HUES64 (cell line): Measurements from ENCODE around the gene C6.
"Not testable (repeated sequence)": the region's sequence is repeated elsewhere in the genome, so short reads cannot be mapped to it uniquely, and the experiment has no call there.

Source experiments
- H3K27ac ChIP-seq: 2 replicates; pipeline ENCODE4 v1.7.0; 2013; ENCODE audit warnings: low read depth, low read length, inconsistent platforms
- H3K27me3 ChIP-seq: 2 replicates; pipeline ENCODE4 v1.6.1; 2013; ENCODE audit warnings: mild to moderate bottlenecking, low read length; ENCODE audit not compliant: insufficient read depth
- H3K36me3 ChIP-seq: 2 replicates; pipeline ENCODE4 v1.6.1; 2013; ENCODE audit warnings: mild to moderate bottlenecking, low read length; ENCODE audit not compliant: insufficient read depth
- H3K4me1 ChIP-seq: 2 replicates; pipeline ENCODE4 v1.6.1; 2013; ENCODE audit warnings: mild to moderate bottlenecking, low read length, moderate library complexity; ENCODE audit not compliant: insufficient read depth
- H3K4me3 ChIP-seq: 2 replicates; pipeline ENCODE4 v1.5.1; 2013; ENCODE audit warnings: mild to moderate bottlenecking, low read length, moderate library complexity
- H3K9ac ChIP-seq: 2 replicates; pipeline ENCODE4 v1.6.1; 2013; ENCODE audit warnings: mild to moderate bottlenecking, low read depth, low read length
- H3K9me3 ChIP-seq: 2 replicates; pipeline ENCODE4 v1.6.1; 2013; ENCODE audit warnings: low read depth, low read length; ENCODE audit not compliant: insufficient read depth
- WGBS: fragments of 150-250, 120-280 bp; methylation state at CpG from one replicate; pipeline ENCODE4 v1.1.7; 2013; ENCODE audit warnings: missing lambda C conversion rate; 5-methylcytosine and 5-hydroxymethylcytosine counted together

C6 gene

DNA sequence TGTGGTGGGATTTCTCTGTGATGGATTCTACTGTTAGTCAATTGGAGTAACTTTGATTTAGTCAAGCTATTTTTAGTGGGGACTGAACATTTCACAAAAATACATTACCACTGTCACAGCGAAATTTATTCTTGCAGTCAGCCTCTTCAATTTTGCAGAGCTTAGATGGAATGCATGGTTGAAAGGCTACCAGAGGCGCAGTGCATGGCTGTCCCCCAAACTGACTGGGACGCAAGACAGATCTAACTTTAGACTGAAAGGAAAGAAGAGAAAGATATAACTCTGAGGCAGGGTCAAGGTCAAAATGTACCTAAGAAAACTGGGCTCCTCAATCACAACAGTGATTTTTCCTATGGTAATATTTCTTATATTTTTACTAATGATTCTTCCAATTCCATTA, 13.7 kb downstream of the C6 start:
- Histone ChIP-seq H3K27me3 (no peaks in the 10 kb centered on the region), H3K36me3 (no peaks in the 10 kb centered on the region), H3K27ac (no peak overlapping the region), H3K9me3 (peaks cover 8% of the 10 kb centered on the region), H3K4me1 (no peaks in the 10 kb centered on the region), H3K9ac (no peak overlapping the region), H3K4me3 (no peak overlapping the region)
- 64% methylated on average over 3 of the region's 3 CpGs for WGBS

DNA sequence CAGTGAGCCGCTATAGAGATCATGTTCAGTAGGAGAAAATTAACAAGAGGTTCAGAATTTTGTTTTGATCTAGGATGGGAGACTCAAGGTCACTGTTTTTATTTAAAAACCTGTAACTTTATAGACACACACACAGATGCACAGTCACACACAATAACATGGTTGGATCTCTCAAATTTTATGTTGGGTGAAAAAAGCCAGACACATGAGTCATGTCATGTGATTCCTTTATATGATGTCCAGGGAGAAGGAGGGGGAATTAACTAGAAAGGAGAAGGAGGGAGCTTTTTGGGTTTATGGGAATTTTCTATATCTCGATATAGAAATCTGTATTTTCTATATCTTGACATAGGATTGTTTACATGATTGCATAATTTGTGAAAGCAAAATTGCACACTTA, 17.1 kb downstream of the C6 start:
- no peak overlapping the region for H3K4me3 ChIP-seq
- 100% methylated on average over 1 of the region's 2 CpGs for WGBS
- no peak overlapping the region for H3K27ac ChIP-seq
- no peaks in the 10 kb centered on the region for H3K36me3 ChIP-seq
- H3K27me3 ChIP-seq = no peaks in the 10 kb centered on the region
- H3K4me1 ChIP-seq = no peaks in the 10 kb centered on the region
- no peaks in the 10 kb centered on the region for H3K9me3 ChIP-seq
- H3K9ac ChIP-seq = no peak overlapping the region

GRCh38 chr5:41195228-41195627, 18.1 kb downstream of the C6 start:
- WGBS = 87% methylated on average over 1 of the region's 1 CpG
- Histone ChIP-seq H3K36me3 (no peaks in the 10 kb centered on the region), H3K4me1 (no peaks in the 10 kb centered on the region), H3K27me3 (no peaks in the 10 kb centered on the region), H3K9ac (no peak overlapping the region), H3K27ac (no peak overlapping the region), H3K4me3 (no peak overlapping the region), H3K9me3 (no peaks in the 10 kb centered on the region)

GRCh38 chr5:41194339-41194738, 19.0 kb downstream of the C6 start:
- 96% methylated on average over 3 of the region's 3 CpGs for WGBS
- Histone ChIP-seq H3K9me3 (no peaks in the 10 kb centered on the region), H3K36me3 (no peaks in the 10 kb centered on the region), H3K27me3 (no peaks in the 10 kb centered on the region), H3K9ac (no peak overlapping the region), H3K4me1 (no peaks in the 10 kb centered on the region), H3K4me3 (no peak overlapping the region), H3K27ac (no peak overlapping the region)

- no peaks in the 10 kb centered on the region for H3K4me1 ChIP-seq
- H3K36me3 ChIP-seq = no peaks in the 10 kb centered on the region
- no peaks in the 10 kb centered on the region for H3K27me3 ChIP-seq
- 85% methylated on average over 5 of the region's 5 CpGs for WGBS
- no peak overlapping the region for H3K27ac ChIP-seq
- H3K9ac ChIP-seq = no peak overlapping the region
- no peak overlapping the region for H3K4me3 ChIP-seq
- H3K9me3 ChIP-seq = no peaks in the 10 kb centered on the region
Measured at GRCh38 chr5:41193456-41194205, 19.7 kb downstream of the C6 start.

DNA sequence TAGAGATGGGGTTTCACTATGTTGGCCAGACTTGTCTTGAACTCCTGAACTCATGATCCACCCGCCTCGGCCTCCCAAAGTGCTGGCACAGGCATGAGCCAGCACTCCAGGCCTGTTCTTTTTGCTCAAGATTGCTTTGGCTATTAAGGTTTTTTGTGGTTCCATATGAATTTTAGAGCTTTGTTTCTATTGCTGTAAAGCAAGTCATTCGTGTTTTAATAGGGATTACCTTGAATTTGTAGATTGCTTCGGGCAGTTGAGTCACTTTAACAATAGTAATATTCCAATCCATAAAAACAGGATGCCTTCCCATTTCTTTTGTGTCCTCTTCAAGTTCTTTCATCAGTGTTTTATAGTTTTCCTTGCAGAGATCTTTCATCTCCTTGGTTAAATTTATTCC, 22.1 kb downstream of the C6 start:
- no peak overlapping the region for H3K9ac ChIP-seq
- no peak overlapping the region for H3K4me3 ChIP-seq
- 94% methylated on average over 4 of the region's 4 CpGs for WGBS

GRCh38 chr5:41186143-41186542, 27.2 kb downstream of the C6 start:
- Histone ChIP-seq H3K27ac (no peak overlapping the region), H3K27me3 (no peaks in the 10 kb centered on the region), H3K4me1 (no peaks in the 10 kb centered on the region; the same call in 1 of the 2 replicates), H3K9ac (no peak overlapping the region), H3K4me3 (no peak overlapping the region), H3K9me3 (no peaks in the 10 kb centered on the region), H3K36me3 (no peaks in the 10 kb centered on the region)
- 91% methylated on average over 1 of the region's 1 CpG for WGBS

More for the DNA sequence above, 22.1 kb downstream of the C6 start:
- Histone ChIP-seq H3K36me3 (no peaks in the 10 kb centered on the region), H3K9me3 (no peaks in the 10 kb centered on the region), H3K27ac (no peak overlapping the region), H3K27me3 (no peaks in the 10 kb centered on the region), H3K4me1 (no peaks in the 10 kb centered on the region)

- 93% methylated on average over 1 of the region's 1 CpG for WGBS
- H3K27ac ChIP-seq, H3K9me3 ChIP-seq, H3K36me3 ChIP-seq, H3K4me1 ChIP-seq, H3K9ac ChIP-seq, H3K27me3 ChIP-seq, H3K4me3 ChIP-seq: not testable (repeated sequence)
Measured at GRCh38 chr5:41183331-41183730, 30.0 kb downstream of the C6 start.

DNA sequence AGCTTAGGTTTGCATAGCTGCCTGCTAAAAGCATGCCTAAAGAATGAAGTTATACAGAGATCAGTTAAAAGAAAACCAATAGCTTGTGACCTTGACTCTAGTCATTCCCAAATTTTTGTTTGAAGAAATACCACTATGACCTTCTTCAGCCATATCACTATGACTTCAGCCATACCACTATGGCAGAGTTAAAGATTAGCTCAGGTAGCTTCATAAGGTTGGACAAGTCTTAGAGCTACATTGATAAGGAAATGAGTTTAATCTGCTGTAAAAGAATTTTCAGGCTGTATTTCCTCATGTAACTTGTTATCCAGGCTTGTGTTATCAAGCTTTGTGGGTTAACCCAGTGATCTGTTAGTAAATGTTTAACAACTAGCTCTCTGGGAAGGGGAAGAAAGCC, 30.7 kb downstream of the C6 start:
- H3K27me3 ChIP-seq = no peaks in the 10 kb centered on the region
- no peaks in the 10 kb centered on the region for H3K9me3 ChIP-seq
- no peak overlapping the region for H3K9ac ChIP-seq
- no peak overlapping the region for H3K27ac ChIP-seq
- H3K36me3 ChIP-seq = no peaks in the 10 kb centered on the region
- H3K4me3 ChIP-seq = no peak overlapping the region
- no peaks in the 10 kb centered on the region; the same call in 1 of the 2 replicates for H3K4me1 ChIP-seq

DNA sequence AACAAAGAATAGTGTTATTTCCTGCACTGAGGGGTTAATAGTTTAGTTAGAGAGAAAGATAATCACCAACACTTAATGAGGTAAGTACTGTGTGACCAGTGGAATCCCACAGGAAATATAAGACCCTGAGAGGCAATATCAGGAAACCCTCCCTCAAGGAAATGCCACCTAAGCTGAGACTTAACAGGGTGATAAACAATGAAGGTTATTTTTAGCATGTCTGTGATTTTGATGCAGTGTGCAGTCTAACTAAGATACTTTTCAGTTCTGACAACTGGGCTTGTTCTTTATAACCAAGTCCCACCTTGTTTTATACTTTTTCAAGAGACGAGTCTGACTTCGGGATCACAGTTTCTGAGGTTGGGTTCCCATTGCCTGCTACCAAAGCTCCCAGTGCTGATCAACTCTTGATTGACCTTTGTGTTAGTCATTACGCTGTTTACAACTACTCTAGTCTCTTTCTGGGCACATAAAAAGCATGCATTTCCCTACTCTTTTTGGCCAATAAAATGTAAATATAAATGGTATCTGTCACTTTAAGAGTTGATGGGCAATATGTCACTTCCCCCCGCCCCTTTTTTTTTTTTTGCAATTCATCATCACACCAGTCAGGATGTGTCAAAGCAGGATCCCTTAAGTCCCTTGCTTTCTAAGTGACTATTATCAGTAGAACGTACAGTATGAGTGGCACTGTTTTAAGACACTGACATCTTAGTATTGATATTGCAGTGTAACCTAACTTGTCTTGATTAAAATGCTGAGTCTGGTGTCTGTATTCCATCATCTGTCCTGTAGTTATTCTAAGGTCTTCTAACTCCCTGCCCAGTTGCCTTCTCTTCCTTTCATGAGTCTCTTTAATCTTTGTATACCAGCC, 31.4 kb downstream of the C6 start:
- Histone ChIP-seq H3K4me3 (no peak overlapping the region), H3K27me3 (no peaks in the 10 kb centered on the region), H3K4me1 (no peaks in the 10 kb centered on the region; the same call in 1 of the 2 replicates), H3K9me3 (no peaks in the 10 kb centered on the region), H3K36me3 (no peaks in the 10 kb centered on the region), H3K9ac (no peak overlapping the region), H3K27ac (no peak overlapping the region)
- 95% methylated on average over 4 of the region's 5 CpGs for WGBS

DNA sequence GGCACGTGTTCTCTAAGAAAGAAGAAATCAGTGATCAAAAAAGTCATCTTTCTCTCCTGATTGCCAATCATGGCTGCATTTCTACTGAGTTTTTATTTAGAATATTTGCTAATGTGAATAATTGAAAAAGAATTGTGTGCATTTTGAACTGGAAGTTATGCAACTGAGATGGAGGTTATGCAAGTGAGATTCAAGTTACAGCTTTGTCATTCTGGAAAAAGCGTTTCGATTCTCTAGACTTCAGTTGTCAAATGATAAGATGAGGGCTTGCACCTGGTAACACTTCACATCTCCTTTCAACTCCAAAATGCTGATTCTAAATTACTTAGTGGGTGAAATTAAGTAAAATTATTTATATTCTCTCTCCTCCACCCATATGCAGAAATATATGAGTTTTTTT, 36.4 kb downstream of the C6 start:
- no peaks in the 10 kb centered on the region for H3K9me3 ChIP-seq
- WGBS = 94% methylated on average over 3 of the region's 3 CpGs
- no peak overlapping the region for H3K4me3 ChIP-seq
- H3K27ac ChIP-seq = no peak overlapping the region
- no peak overlapping the region for H3K9ac ChIP-seq
- H3K36me3 ChIP-seq = no peaks in the 10 kb centered on the region
- no peaks in the 10 kb centered on the region for H3K27me3 ChIP-seq
- H3K4me1 ChIP-seq = no peaks in the 10 kb centered on the region
